Measurements from ENCODE around the gene F10. TPM values are rescaled to one million over a fixed set of nuclear protein-coding genes. Genes with fewer than 3 reads are reported as not detected.
A peak's percentile ranks its signal among the peaks of the same experiment; 100 is the strongest.
"Not testable (repeated sequence)": the region's sequence is repeated elsewhere in the genome, so short reads cannot be mapped to it uniquely, and the experiment has no call there.

F10 gene
- total RNA-seq, 2 donors from 2014 or later = not detected

- H3K4me3 Mint-ChIP-seq = no peak overlapping the region
- no peak for DNase-seq
Measured at GRCh38 chr13:113155982-113156655, 33.5 kb downstream of the F10 start.

DNA sequence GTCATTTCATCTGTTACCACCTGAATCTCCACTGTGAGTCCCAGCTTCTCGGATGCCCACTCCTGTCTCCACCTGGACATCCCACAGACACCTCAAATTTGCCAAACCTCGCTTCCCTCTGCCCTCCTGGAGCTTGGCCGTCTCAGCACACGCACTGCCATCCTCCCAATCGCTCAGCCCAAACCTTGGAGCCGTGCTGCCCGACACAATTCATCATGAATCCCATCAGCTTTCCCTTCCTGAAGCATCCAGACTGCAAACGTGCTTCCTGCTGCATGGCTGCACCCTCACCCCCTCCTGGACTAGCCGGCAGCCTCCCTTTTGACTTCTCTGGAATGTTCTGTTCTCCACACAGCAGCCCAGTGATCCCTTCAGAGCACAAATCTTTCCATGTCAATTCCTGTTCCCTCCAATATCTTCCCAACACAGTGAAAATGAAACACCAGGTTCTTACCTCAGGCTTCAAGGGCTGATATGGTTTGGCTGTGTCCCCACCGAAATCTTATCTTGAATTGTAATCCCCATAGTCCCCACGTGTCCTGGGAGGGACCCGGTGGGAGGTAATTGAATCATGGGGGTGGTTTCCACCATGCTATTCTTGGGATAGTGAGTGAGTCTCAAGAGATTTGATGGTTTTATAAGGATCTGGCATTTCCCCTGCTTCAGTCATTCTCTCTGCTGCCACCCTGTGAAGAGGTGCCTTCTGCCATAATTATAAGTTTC is 34.8 kb downstream of the F10 start:
- Mint-ChIP-seq H3K4me1 (ENCODE audit: low read depth) (peaks cover 14% of the 10 kb centered on the region), H3K27ac (no peak overlapping the region), H3K4me3 (no peak overlapping the region), H3K36me3 (ENCODE audit: insufficient read depth in 2 of 2) (peaks cover 14 to 18% of the 10 kb centered on the region in 2 donors), H3K9me3 (peaks cover 10% of the 10 kb centered on the region in 2 donors), H3K27me3 (ENCODE audit: low read depth) (peaks cover 7% of the 10 kb centered on the region)
- ATAC-seq (replicated peaks in 1 of 2) (no peak), DNase-seq (no peak)

More at GRCh38 chr13:113155982-113156655, 33.5 kb downstream of the F10 start:
- Mint-ChIP-seq H3K4me1 (ENCODE audit: low read depth) (peaks cover 14% of the 10 kb centered on the region), H3K36me3 (ENCODE audit: insufficient read depth in 2 of 2) (peaks cover 14 to 18% of the 10 kb centered on the region in 2 donors), H3K9me3 (peaks cover 10% of the 10 kb centered on the region in 2 donors), H3K27me3 (ENCODE audit: low read depth) (peaks cover 10% of the 10 kb centered on the region), H3K27ac (no peak overlapping the region)
- ATAC-seq (replicated peaks in 1 of 2) = no peak

DNA sequence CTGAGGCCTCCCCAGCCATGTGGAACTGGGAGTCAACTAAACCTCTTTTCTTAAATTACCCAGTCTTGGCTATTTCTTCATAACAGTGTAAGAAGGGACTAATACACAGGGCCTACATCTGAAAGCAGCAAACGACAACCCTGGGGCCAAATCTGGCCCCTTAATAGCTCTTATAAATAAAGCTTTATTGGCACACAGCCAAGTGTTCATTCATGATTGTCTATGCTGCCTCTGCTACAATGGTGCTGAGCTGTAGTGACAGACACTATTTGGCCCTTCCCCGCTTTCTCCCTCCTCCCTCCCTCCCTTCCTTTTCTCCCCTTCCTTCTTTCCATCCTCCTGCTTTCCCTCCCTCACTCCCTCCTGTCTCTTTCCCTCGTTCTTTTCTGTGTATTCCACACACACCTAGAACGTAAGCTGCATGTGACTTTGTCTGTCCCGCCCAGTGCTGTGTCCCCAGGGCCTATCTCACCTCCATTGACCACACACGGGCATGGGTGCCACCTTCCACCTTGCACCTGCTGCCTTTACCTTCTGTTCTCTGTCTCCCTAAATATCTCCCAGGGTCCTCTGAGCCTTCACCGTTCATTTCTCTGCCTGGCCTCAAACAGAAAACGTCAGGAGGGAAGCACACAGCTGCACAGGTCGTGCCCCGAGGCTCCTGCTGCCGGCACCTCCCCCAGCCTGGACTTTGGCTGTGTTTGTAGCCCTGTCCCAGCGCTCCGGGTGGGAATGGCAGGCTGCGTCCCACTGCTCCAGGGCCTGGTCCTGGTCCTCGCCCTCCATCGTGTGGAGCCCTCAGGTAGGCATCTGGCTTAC is 35.5 kb downstream of the F10 start, which contains the start of gene PROZ:
Gene PROZ (plus strand): TSS at position 720 of the 819 bp plus-strand sequence. CDS start 13 bp downstream, at position 733.
- Mint-ChIP-seq H3K27ac (no peak within 1 kb of the TSS), H3K36me3 (ENCODE audit: insufficient read depth in 2 of 2) (peaks cover 11 to 16% of the 10 kb centered on the region in 2 donors), H3K4me1 (ENCODE audit: low read depth) (peaks cover 7% of the 10 kb centered on the region), H3K9me3 (peaks cover 10% of the 10 kb centered on the region in 2 donors), H3K27me3 (ENCODE audit: low read depth) (no peaks in the 10 kb centered on the region), H3K4me3 (no peak within 1 kb of the TSS)
- ATAC-seq (replicated peaks in 1 of 2) (no peak), DNase-seq (no peak)

GRCh38 chr13:113158946-113159345 is 36.3 kb downstream of the F10 start:
- no peak for ATAC-seq (replicated peaks in 1 of 2)
- peaks cover 11 to 15% of the 10 kb centered on the region in 2 donors for H3K36me3 Mint-ChIP-seq (ENCODE audit: insufficient read depth in 2 of 2)
- peaks cover 7% of the 10 kb centered on the region for H3K4me1 Mint-ChIP-seq (ENCODE audit: low read depth)
- H3K27ac Mint-ChIP-seq = no peak overlapping the region
- no peak for DNase-seq
- H3K4me3 Mint-ChIP-seq = no peak overlapping the region
- H3K9me3 Mint-ChIP-seq = peaks cover 10% of the 10 kb centered on the region in 2 donors
- H3K27me3 Mint-ChIP-seq (ENCODE audit: low read depth) = no peaks in the 10 kb centered on the region

DNA sequence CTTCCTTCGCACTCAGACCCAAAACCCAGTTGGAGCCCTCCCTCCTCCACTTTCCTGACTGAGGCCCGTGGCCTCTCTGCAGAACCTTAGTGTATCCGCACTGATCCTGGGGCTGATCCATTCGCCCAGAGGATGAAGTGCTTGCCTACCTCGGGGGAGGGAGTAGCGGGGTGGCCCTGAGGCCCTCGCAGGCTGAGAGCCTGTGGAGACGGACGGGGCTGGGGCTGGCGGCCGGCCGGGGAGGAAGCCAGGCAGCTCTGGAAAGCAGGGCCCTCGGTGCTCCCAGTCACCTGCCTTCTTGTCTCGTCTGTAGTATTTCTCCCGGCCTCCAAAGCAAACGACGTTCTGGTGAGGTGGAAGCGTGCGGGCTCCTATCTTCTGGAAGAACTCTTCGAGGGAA is 37.1 kb downstream of the F10 start:
- no peak overlapping the region for H3K4me3 Mint-ChIP-seq
- H3K27ac Mint-ChIP-seq = no peak overlapping the region
- peaks cover 7% of the 10 kb centered on the region for H3K4me1 Mint-ChIP-seq (ENCODE audit: low read depth)
- H3K27me3 Mint-ChIP-seq (ENCODE audit: low read depth) = no peaks in the 10 kb centered on the region
- H3K36me3 Mint-ChIP-seq (ENCODE audit: insufficient read depth in 2 of 2) = peaks cover 11 to 15% of the 10 kb centered on the region in 2 donors
- no peak for ATAC-seq (replicated peaks in 1 of 2)
- H3K9me3 Mint-ChIP-seq = peaks cover 10% of the 10 kb centered on the region in 2 donors
- DNase-seq = no peak

- no peak overlapping the region for H3K27ac Mint-ChIP-seq
- H3K4me1 Mint-ChIP-seq (ENCODE audit: low read depth) = peaks cover 8% of the 10 kb centered on the region
- H3K27me3 Mint-ChIP-seq (ENCODE audit: low read depth) = no peaks in the 10 kb centered on the region
- DNase-seq (no peak), ATAC-seq (replicated peaks in 1 of 2) (no peak)
- H3K36me3 Mint-ChIP-seq (ENCODE audit: insufficient read depth in 2 of 2) = peaks cover 2 to 4% of the 10 kb centered on the region in 2 donors
- H3K9me3 Mint-ChIP-seq = peaks cover 0 to 2% of the 10 kb centered on the region in 2 donors
- peak overlapping the region; percentile 52 to 58 for H3K4me3 Mint-ChIP-seq
Measured at GRCh38 chr13:113160983-113161382, 38.4 kb downstream of the F10 start.

GRCh38 chr13:113161433-113161832 is 38.8 kb downstream of the F10 start:
- Mint-ChIP-seq H3K4me3 (peak overlapping the region; percentile 52 to 58), H3K36me3 (ENCODE audit: insufficient read depth in 2 of 2) (peaks cover 1 to 4% of the 10 kb centered on the region in 2 donors), H3K9me3 (peaks cover 0 to 2% of the 10 kb centered on the region in 2 donors), H3K27ac (no peak overlapping the region), H3K4me1 (ENCODE audit: low read depth) (peaks cover 13% of the 10 kb centered on the region), H3K27me3 (ENCODE audit: low read depth) (no peaks in the 10 kb centered on the region)
- ATAC-seq (replicated peaks in 1 of 2) (peak in 1 of 2 donors; percentile 19), DNase-seq (no peak)

DNA sequence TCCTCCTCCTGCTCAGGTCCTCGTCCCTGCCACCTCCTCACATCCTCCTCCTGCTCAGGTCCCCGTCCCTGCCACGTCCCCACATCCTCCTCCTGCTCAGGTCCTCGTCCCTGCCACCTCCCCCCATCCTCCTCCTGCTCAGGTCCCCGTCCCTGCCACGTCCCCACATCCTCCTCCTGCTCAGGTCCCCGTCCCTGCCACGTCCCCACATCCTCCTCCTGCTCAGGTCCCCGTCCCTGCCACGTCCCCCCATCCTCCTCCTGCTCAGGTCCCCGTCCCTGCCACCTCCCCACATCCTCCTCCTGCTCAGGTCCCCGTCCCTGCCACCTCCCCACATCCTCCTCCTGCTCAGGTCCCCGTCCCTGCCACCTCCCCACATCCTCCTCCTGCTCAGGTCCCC is 39.4 kb downstream of the F10 start:
- not testable (repeated sequence) for ATAC-seq (replicated peaks in 1 of 2)

GRCh38 chr13:113162783-113163685 is 40.4 kb downstream of the F10 start:
- H3K27me3 Mint-ChIP-seq (ENCODE audit: low read depth) = no peaks in the 10 kb centered on the region
- peaks cover 0 to 2% of the 10 kb centered on the region in 2 donors for H3K9me3 Mint-ChIP-seq
- H3K4me1 Mint-ChIP-seq (ENCODE audit: low read depth) = peaks cover 16% of the 10 kb centered on the region
- peak overlapping the region; percentile 21 for H3K27ac Mint-ChIP-seq
- peaks cover 2 to 4% of the 10 kb centered on the region in 2 donors for H3K36me3 Mint-ChIP-seq (ENCODE audit: insufficient read depth in 2 of 2)
- peak overlapping the region; percentile 38 to 54 for H3K4me3 Mint-ChIP-seq
- ATAC-seq (replicated peaks in 1 of 2) (peak; percentile 27 to 46), DNase-seq (no peak)

More for the DNA sequence above, 39.4 kb downstream of the F10 start:
- not testable (repeated sequence) for H3K36me3 Mint-ChIP-seq (ENCODE audit: insufficient read depth in 2 of 2); H3K27ac Mint-ChIP-seq; H3K27me3 Mint-ChIP-seq (ENCODE audit: low read depth); H3K4me3 Mint-ChIP-seq; DNase-seq; H3K9me3 Mint-ChIP-seq
- peaks cover 16% of the 10 kb centered on the region for H3K4me1 Mint-ChIP-seq (ENCODE audit: low read depth)

DNA sequence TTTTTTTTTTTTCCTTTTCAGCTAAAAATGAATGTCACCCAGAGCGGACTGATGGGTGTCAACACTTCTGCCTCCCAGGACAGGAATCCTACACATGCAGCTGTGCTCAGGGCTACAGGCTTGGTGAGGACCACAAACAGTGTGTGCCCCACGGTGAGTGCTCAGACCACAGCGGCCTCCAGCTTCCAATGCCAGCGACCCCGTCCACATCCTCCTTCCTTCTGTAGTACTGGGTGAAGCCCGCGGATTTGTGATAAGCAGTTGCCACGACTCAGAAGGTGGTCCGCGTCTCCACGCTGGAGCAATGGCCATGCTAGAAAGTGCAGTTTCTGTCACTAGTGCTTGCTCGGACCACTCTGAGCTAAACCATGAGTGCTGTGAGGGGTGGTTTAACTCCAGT is 41.9 kb downstream of the F10 start:
- Mint-ChIP-seq H3K27me3 (ENCODE audit: low read depth) (no peaks in the 10 kb centered on the region), H3K4me3 (no peak overlapping the region), H3K9me3 (peaks cover 2% of the 10 kb centered on the region in 2 donors), H3K36me3 (ENCODE audit: insufficient read depth in 2 of 2) (peaks cover 8 to 18% of the 10 kb centered on the region in 2 donors), H3K27ac (no peak overlapping the region), H3K4me1 (ENCODE audit: low read depth) (peaks cover 16% of the 10 kb centered on the region)
- ATAC-seq (replicated peaks in 1 of 2) (no peak), DNase-seq (no peak)

- DNase-seq (peak in 1 of 2 donors; percentile 19), ATAC-seq (replicated peaks in 1 of 2) (peak; percentile 69 to 76)
- H3K36me3 Mint-ChIP-seq (ENCODE audit: insufficient read depth in 2 of 2) = peaks cover 8 to 23% of the 10 kb centered on the region in 2 donors
- peaks cover 2% of the 10 kb centered on the region in 2 donors for H3K9me3 Mint-ChIP-seq
- H3K27me3 Mint-ChIP-seq (ENCODE audit: low read depth) = no peaks in the 10 kb centered on the region
- no peak overlapping the region for H3K27ac Mint-ChIP-seq
- no peak overlapping the region for H3K4me3 Mint-ChIP-seq
- H3K4me1 Mint-ChIP-seq (ENCODE audit: low read depth) = peaks cover 11% of the 10 kb centered on the region
Measured at GRCh38 chr13:113166266-113166665, 43.7 kb downstream of the F10 start.

DNA sequence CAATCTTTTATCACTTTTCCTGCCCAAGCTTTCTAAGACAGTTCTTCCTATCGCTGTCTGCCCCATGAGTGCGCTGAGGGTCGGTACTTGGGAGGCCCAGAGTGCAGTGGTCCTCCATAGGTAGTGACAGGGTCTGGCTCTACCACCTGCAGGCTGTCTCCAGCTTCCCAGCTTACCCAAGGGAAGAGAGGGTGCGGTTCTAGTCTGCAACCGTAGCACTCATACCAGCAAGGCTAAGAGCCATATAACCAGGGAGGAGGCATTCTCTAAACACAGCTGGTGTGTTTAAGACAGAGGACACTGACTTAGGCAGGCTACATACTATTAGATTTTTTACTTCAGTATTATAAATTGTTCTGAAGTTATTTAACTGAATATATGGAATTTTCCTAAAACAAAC is 44.1 kb downstream of the F10 start:
- Mint-ChIP-seq H3K27ac (no peak overlapping the region), H3K4me1 (ENCODE audit: low read depth) (peaks cover 8% of the 10 kb centered on the region)
- no peak for DNase-seq

More for the DNA sequence above, 44.1 kb downstream of the F10 start:
- Mint-ChIP-seq H3K4me3 (no peak overlapping the region), H3K9me3 (peaks cover 2% of the 10 kb centered on the region in 2 donors), H3K27me3 (ENCODE audit: low read depth) (no peaks in the 10 kb centered on the region), H3K36me3 (ENCODE audit: insufficient read depth in 2 of 2) (peaks cover 8 to 23% of the 10 kb centered on the region in 2 donors)
- ATAC-seq (replicated peaks in 1 of 2) = peak in 1 of 2 donors; percentile 5

Measured in activated T-cell treated with anti-CD3 and anti-CD28 coated beads, Interleukin-2, amount 50 U/mL, for 72 hours (primary cell).